ENCODE results near the gene PM20D2.

Gene PM20D2

DNA sequence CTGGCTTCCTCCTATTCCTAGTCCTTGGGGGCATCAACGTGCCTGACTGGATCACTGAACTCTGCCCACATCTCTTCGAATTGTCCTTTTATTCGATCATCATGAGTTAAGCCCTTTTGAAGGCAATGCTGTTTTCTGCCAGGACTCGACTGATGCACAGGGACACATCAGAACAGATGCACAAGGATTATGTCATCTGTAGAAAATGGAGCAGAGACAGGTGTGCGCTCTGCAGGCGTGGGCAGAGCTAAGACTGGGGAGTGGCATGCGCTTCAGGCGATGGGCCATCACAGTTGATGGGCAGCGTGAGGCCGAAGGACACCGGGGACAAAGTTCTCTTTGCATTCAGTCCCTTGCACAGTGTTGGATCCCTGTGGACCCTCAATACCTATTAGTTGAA is 58.2 kb downstream of the PM20D2 start:
- no peak for DNase-seq (ENCODE audit: low spot score)

DNA sequence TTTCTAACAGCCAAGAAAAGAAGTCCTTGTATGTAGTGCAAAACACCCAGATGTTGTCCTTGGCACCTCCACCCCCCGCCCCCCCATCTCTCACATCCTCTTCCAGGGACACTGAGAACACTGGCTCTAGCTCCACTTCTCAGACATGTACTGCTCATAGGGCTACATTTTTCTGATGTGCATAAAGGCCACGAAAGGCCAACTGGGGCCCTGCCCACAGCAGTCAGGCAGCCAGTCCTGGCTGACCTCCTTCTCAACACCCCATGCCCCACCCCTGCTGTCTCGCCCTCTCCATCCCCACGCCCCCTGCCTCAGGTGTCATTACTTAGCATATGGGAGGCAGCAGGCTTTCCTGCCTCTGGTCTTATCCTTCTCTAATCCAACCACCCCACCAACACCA is 60.0 kb downstream of the PM20D2 start:
- no peak for DNase-seq (ENCODE audit: low spot score)

DNA sequence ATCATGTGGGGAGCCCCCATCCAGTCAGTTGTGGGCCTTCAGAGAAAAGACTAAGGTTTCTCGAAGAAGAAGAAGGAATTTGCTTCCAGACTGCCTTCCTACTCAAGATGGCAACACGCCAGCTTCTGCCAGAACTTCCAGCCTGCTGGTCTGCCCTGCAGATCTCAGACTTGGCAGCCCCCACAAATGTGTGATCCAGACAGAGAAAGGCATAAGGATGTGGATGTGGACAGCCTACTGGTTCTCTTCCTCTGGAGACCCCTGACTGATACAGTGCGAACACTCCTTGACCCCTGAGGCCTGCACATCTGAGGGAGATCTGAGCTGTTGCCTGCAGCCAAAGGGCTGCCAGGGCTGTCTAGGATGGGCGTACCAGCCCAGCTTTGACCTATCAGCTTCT is 62.7 kb downstream of the PM20D2 start:
- no peak for DNase-seq (ENCODE audit: low spot score)

DNA sequence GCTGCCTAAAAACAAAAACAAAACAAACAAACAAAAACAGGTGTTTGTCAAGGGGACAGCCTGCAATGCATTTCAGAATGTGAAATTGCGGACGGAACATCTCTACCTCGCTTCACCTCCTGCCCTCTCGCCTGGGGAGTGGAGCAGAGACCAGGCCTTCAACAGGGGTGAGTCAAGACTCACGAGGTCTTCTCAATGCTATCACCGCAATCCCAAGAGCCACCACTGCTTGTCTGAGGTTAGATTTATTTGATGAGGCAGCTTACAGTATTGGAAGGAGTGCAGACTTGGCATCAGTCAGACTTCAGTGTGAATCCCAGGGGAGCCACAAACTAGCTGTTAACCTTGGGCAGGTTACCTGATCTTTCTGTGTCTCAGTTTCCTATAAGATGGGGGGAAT is 63.6 kb downstream of the PM20D2 start:
- no peak for DNase-seq (ENCODE audit: low spot score)

- no peak for DNase-seq (ENCODE audit: low spot score)
Measured at GRCh38 chr6:89212472-89212871, 66.6 kb downstream of the PM20D2 start.

DNA sequence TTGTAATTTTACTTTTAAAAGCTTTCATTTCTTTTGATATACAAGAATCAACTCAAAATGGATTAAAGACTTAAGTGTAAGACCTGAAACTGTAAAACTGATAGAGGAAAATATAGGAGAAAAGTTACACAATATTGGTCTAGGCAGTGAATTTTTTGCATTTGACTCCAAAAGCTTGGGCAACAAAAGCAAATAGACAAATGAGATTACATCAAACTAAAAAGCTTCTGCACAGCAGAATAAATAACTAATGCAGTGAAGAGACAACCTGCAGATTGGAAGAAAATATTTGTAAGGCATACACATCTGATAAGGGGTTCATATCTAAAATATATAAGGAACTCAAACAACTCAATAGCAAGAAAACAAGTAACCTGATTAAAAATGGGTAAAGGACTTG is 68.3 kb downstream of the PM20D2 start:
- no peak for DNase-seq (ENCODE audit: low spot score)

Measured in CD4-positive, alpha-beta T cell treated with Interleukin-2 at 100 ng/mL for 4 hours (primary cell).